GF-D8 (cell line): ENCODE data around the gene CYP1A1.

Experiments used
- DNase-seq: peaks from one replicate; lab custom pipeline; 2025; lab: John Stamatoyannopoulos, UW

CYP1A1 gene

GRCh38 chr15:74692327-74692726 is 33.0 kb downstream of the CYP1A1 start:
- no peak for DNase-seq

GRCh38 chr15:74683758-74684157 is 41.6 kb downstream of the CYP1A1 start:
- no peak for DNase-seq

GRCh38 chr15:74682954-74683353 is 42.4 kb downstream of the CYP1A1 start:
- DNase-seq, result no peak

GRCh38 chr15:74680456-74680855 is 44.9 kb downstream of the CYP1A1 start:
- no peak for DNase-seq

- no peak for DNase-seq
Measured at GRCh38 chr15:74676801-74677200, 48.5 kb downstream of the CYP1A1 start.

GRCh38 chr15:74674161-74674560 is 51.2 kb downstream of the CYP1A1 start:
- no peak for DNase-seq

- no peak for DNase-seq
Measured at GRCh38 chr15:74669627-74670026, 55.7 kb downstream of the CYP1A1 start.
